Measurements from ENCODE around the gene XPR1.

Gene XPR1

DNA sequence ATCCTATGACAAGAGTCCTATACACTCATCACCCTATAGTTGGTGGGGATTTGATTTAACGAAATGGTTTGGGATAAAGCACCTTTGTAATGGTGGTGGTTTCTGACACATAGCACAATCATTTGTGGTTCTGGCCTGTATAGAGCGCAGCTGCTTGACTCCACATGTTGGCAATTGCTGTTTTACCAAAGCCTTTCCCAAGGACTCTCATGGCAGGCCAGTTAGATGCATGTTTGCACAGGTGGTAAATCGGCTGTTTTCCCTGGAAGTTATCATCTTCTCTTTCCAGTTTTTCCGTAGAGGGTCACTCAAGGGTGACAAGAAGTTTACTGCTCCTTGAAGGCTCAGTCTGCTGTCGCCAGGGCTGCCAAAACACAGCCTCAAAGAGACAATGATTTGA is 17.1 kb upstream of the XPR1 start:
- FAIRE-seq (no peak), DNase-seq (ENCODE audit: extremely low spot score, insufficient read length, low read depth) (no peak)

DNA sequence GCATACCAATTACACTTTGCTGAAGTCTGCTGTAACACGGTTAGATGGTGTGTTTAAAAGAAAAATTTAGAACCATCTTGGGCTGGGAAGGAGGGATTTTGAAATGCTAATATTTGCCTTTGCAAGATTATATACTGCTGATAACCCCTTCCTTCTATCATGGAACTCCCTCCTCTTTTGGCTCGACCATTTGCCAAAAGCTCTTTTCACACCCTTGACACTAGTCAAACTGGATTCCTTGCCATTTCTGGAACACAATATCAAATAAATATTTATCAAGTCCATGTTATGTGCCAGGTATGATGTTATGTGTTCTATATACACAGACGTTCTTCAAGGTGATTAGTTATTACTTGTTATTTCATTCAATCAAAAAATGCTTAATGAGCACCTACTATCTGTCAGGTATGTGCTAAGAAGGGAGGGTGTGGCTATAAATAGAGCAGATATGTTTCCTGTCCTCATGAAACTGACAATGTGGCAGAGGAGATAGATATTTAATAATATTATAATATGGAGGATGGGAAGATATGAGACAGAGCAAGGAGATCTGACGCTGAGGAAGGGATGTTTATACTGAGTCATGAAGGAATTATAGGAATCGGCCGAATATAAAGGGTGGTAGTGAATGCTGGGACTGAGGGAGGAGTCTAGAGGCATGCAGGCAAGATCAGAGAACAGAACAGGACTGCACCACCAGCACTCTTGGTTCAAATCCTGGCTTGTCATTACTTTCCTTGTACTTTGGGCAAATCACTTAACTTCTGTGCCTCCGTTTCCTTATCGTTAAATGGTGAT is 16.1 kb upstream of the XPR1 start:
- no peak for DNase-seq (ENCODE audit: extremely low spot score, insufficient read length, low read depth)
- no peak for FAIRE-seq

DNA sequence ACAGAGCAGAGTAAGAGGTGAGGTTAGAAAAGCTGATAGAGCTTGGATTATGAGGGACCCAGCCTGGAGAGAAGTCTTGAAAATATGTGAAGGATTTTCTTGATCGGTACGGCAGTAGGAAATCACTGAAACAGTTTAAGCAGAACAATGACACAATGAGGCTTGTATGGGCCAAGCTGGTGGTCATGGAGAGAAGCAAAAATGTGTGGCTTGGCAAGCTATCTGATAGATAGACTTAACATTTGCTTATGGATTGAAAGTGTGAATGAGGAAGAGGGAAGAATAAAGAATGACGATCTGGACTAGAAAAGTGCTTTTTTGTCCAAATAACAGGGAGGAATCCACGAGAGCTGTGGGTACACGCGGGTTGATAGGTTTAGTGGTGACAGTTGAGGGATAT is 15.4 kb upstream of the XPR1 start:
- no peak for FAIRE-seq
- DNase-seq (ENCODE audit: extremely low spot score, insufficient read length, low read depth), result no peak

DNA sequence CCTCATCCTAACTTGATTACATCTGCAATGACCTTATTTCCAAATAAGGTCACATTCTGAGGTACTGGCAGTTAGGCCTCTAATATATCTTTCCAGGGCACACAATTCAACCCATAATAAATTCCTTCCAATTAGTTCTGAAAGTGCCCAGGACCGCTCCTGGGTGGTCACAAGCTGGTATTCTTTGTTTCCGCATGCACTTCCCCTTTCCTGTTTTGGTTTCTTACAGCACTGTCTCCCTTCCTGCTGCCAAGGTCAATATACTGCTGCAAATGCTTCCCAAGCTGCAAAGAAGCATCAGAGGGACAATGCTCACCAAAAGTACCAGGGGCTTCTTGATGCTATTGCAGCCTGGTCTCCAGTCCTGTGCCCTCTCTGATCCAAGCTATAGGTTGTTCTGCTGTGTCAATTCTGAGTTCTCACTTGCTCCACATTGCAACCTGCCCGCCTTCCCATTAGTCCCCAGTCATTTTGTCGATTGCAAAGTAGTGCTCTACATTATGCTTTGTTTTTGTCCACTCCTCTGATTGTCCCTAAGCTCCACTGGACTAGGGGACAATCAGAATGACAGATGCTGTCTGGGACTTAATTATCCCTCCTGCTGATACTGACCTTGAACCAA is 13.9 kb upstream of the XPR1 start:
- DNase-seq (ENCODE audit: extremely low spot score, insufficient read length, low read depth), result no peak
- no peak for FAIRE-seq

DNA sequence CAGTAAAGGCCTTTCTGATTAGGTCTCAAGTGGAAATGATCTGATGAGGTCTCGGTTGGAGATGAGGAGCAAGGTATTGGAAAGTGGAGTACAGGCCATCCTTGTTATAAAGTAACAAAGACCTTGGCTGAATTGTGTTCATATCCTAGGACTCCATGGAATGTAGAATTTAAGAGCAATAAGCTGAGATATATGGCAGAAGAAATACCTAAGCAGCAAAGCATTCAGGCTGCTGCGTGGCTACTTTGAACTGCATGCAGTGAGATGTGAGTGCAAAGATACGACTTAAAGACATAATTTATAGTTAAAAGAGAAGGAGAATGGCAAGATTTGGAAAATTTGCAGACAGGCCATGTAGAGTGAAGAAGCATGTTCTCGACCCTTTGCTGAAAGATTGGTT is 11.2 kb upstream of the XPR1 start:
- FAIRE-seq (no peak), DNase-seq (ENCODE audit: extremely low spot score, insufficient read length, low read depth) (no peak)

DNA sequence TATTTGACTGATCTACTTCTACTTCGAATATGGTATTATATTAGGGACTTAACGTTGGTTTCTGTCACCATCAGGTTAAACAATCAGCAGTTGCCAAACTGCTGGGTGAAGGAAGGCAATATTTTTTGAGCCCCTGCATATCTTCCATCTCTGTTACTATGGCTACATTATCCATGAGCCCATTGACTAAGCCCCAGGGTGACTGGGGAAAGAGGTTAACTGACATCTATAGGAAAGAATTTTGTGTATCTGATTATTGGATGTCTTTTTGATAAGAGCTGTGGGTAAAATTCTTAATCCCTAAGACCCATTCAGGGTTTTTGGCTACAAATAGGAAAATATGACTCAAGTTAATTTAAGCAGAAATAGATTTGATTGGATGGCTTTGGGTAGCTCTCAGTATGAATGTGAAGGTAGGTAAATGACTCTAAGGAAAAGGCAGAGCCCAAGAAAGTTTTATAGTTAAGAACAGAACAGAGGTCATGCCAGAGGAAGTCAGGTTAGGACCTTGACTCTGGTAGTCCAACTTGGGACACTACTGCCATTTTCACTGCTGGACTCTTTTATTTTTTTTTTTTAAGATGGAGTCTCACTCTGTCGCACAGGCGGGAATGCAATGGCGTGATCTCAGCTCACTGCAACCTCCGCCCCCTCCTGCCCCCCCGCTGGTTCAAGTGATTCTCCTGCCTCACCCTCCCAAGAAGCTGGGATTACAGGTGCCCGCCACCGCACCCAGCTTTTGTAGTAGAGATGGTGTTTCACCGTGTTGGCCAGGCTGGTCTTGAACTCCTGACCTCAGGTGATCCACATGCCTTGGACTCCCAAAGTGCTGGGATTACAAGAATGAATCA is 8.9 kb upstream of the XPR1 start:
- DNase-seq (ENCODE audit: extremely low spot score, insufficient read length, low read depth), result no peak
- no peak for FAIRE-seq

DNA sequence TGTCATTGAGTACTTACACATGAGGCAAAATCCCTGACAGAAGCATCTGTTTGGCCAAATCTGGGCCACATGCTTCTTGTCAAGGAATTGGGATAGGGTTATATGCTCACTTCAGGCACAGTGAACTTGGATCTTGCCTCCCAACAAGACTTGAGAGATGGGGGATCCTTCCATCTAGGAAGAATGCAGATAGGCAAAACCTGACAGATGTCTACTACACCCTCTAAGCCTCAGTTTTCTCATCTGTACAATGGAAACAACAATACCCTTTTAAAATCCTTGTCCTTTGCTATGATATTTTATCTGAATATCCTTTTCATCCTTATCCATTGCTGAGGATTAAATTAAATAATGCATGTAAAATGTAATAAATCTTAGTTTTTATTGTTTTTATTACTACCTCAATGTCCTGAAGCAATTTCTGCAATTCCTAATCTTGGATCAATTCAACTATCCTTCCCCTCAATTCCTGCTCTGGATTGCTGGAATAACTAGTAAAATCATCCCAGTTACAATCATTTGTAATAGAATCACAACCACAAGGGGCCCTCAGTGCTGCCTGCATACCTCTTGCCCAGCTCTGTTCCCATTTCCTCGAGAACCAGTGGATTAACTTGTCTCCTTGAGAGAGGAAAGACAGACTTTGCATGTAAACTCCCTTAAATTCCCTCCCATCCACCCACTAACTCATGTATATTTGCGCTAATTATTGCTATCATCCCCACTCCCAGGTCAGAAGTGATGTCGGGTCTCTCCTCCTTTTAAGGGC is 8.1 kb upstream of the XPR1 start:
- DNase-seq (ENCODE audit: extremely low spot score, insufficient read length, low read depth) (no peak), FAIRE-seq (no peak)

DNA sequence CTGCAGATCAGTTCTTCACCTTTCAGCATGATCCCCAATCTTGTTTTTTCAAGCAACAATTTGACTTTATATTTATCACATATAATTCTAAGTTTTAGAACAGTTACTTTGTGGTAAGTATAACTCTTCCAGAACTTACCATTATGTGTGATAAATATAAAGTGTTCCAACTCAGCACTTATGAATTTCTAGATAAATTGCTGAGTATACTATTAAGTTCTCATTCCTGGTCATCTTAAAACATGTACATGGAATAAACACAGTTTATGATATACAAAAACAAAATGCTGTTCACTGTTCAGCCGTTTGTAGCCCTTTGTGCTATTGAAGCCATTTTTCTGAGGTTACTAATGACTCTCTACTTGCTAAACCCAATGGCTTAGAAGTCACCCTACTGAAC is 5.1 kb upstream of the XPR1 start:
- no peak for DNase-seq (ENCODE audit: extremely low spot score, insufficient read length, low read depth)
- no peak for FAIRE-seq

DNA sequence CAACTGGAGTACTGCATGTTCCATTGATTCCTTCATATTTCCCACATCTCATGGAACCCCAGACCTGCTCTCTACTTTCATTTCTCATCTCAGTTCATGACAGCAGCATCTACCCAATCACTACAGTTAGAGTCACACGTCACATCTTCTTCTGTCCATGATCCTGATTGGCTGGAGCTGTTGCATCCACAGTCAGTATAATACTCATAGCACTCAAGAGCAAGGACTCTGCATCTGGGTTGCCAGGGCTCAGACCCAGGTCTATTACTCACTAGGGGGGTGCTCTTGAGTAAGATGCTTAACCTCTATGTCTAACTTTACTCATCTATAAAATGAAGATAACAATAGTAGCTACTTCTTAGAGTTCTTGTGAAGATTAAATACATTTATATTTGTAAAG is 4.4 kb upstream of the XPR1 start:
- DNase-seq (ENCODE audit: extremely low spot score, insufficient read length, low read depth) (no peak), FAIRE-seq (no peak)

DNA sequence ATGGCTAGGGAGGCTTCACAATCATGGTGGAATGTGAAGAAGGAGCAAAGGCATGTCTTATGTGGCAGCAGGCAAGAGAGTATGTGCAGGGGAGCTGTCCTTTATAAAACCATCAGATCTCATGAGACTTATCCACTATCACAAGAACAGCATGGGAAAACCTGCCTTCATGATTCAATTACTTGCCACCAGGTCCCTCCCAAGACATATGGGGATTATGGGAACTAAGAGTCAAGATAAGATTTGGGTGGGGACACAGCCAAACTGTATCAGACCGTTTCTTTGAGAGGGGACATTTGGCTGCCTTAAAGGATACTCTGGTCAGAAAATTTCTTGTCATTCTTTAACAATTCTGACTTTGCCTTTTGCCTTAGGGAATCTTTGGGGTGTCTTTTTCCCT is 3.2 kb upstream of the XPR1 start:
- no peak for DNase-seq (ENCODE audit: extremely low spot score, insufficient read length, low read depth)
- FAIRE-seq, result no peak

DNA sequence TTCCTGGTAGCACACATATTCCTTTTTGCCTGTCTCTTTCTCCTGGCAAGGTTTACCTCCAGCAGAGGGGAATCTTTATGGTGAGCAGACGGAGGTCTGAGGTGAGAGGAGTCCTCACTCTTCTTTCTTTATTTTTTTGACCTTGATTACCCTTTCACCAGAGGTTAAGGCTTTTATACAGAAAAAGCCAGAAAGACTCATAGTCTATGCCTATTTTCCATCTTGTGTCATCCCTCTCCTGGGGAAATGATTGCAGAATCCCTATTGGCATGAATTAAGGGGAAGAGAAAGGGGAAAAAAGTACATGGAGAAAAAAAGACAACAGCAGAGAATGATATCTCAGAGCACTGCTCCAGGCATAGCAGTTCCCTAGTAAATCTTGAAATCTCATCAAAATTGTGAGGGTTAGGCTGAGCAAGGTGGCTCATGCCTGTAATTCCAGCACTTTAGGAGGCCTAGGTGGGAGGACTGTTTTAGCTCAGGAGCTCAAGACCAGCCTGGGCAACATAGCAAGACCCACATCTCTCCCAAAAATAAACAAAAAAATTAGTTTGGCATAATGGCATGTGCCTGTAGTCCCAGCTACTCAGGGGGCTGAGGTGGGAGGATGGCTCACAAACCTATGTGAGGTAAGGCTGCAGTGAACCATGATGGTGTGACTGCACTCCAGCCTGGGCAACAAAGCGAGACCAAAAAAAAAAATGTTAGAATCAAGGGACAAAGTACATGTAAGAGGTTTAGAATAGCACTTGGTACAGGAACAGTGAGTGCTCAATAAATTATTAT is 1.2 kb upstream of the XPR1 start:
- FAIRE-seq, result peak; percentile 77
- DNase-seq (ENCODE audit: extremely low spot score, insufficient read length, low read depth), result no peak

DNA sequence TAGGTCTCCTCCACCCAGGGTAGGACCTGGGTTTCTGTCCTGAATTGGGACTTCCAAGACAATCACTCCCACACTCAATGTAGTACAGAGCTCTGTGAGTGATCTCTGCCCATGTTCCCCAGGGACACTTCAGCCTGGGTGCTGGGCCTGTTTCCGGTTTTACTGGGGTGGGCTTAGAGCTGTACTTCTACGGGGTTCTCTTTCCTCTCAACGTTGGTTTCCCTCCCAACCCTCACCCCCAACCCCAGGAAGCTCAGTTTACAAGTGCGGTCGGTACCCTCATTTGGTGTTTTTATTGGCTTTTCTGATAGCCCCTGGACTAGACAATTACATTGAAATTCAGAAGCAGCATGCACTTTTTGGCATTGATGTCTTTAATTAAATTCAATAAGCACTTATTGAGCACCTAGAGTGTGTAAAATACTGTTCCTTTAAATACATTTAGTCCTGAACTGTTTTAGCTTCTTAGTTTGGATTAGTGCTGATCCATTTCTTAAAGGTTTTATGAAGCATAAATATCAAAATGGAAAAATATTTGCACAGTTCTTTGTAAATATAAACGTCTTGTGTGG is 542 bp upstream of the XPR1 start:
- DNase-seq (ENCODE audit: extremely low spot score, insufficient read length, low read depth), result no peak
- FAIRE-seq, result no peak

DNA sequence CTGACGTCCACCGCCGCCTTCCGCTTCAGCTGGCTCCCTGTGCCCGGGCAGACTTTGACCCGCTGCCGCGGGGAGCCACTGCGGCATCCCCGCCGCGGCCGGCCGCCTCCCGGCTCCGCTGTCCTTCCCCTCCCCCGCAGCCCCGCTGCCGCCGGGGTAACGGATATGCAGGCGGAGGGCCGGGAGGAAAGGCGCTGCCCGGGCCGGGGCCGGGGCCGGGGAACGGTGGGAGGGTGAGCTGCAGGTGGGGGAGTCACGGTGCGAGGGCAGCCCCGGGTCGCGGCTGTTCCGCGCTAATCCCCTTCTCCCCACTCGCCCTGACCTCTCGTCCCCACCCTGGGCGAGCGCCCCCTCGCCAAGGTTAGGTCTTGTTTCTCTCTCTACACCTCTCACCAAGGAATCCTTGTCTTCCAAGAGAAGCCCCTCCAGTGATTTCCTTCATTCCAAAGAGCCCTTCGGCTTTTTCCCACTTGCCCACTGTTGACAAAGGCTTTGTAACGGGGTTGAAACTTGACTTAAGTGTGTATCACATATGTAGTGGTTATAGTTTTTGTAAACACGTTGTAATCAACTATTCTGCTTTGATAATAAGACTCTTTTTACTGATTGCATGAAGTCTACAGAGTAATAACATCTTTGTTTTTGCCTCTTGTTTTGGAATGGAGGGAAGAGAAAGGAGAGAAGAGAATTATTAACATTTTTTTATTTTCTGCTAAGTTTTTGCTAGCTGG is 669 bp downstream of the XPR1 start:
- DNase-seq (ENCODE audit: extremely low spot score, insufficient read length, low read depth), result peak; percentile 26

DNA sequence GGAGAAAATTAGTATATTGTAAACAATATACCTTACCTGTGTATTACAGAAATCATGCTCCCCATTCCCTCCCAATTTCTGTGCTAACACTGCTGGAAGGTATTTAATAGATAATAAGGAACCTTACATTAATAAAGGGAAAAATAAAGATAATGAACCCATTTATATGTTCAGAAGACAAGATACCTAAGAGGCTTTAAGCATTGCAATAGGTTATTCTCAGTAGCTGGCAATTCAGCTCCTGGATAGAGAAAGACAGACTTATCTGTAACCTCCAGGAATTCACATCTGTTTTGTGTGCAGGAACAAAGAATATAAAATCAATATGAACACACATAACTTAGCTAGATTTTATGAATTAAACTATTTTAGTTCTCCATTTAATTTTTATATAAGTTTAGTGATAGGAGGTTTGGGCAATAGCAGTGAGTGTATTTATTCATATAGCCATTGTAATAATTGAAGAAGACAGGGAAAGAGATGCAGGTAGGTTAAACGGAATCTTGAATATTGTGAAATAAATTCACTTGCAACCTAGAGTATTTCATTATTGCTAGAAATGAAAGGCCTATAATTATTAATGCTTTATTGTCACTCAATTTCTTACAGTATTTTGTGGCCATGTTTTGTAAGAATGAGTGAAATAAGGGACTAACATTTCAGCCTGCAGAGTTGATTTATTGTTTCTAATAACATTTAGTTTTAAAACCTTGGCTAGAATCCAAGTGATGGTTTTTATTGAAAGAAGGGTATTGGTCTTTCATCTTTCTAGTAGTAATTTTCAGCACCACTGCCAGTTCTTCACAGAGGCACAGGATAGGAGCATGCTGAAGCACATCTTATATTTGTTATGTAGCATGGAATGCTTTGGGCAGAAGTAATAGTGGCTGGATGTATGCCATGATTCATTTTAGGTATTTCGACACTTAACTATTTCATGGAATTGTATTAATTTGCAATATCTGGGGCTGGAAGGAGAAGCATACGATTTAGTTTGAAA is 1.5 kb downstream of the XPR1 start:
- no peak for DNase-seq (ENCODE audit: extremely low spot score, insufficient read length, low read depth)
- FAIRE-seq, result no peak

More for the DNA sequence above, 669 bp downstream of the XPR1 start:
- FAIRE-seq, result peak; percentile 33

DNA sequence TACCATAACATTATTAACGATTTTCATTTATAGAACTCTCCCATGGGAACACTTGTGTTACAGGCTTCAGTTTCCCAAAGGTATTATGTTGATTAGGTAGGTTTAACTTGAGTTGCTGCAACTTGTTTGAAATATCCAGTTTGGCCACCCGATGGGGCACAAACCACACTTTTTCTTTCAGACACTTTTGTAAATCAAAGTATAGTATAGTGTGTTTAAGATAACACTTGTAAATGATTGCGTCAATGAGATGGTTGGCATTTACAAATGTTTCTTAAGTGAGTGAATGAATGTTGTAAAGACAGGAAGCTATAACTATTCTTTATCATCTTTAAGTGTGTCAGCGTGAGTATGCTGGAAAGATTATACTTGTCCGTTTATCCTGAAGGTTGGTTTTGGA is 4.3 kb downstream of the XPR1 start:
- no peak for DNase-seq (ENCODE audit: extremely low spot score, insufficient read length, low read depth)
- no peak for FAIRE-seq

DNA sequence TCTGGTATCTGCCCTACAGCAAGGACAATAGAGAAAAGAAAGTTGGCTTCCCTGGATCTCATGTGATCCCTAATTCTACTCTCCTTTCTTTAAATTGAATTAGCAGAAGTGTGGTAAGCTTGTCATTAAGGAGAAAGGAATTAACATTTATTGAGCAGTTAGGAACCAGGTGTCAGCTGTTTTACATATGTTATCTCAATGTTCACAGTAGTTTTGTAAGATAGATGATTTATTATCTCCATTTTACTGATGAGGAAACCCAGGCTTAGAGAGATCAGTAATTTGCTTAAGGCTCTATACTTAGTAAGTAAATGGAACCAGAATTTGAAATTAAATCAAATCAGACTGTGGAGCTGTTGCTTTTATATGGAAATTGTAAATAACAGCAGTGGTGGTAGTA is 8.0 kb downstream of the XPR1 start:
- DNase-seq (ENCODE audit: extremely low spot score, insufficient read length, low read depth) (no peak), FAIRE-seq (no peak)

DNA sequence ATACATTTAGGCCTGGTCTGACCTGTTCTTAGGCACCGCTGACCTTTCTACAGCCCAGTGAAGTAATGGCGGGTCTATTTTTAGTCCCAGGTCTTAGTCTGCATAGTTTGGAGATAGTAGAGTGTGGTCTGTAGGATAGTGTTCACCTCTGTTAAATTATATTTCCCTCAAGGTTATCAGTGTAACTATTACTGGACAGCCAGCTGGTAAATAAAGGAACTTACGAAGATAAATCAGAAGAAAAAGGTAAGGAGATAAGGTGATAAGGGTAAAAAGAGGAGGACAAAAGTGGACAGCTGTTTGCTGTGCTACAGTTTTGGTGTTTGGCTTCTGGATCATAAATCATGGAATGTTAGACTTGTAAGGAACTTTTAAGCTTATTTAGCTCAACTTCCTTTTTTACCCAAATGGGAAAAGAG is 8.7 kb downstream of the XPR1 start:
- FAIRE-seq, result no peak

More for the DNA sequence above, 8.7 kb downstream of the XPR1 start:
- DNase-seq (ENCODE audit: extremely low spot score, insufficient read length, low read depth), result no peak
